IPS DF 4.7 (cell line): Measurements from ENCODE around the gene IBA57.

Source experiments
- DNase-seq: peaks from one replicate; pipeline ENCODE4 v3.0.0-alpha.2; 2013; ENCODE audit warnings: low spot score; ENCODE audit errors: extremely low read depth

The IBA57 gene

DNA sequence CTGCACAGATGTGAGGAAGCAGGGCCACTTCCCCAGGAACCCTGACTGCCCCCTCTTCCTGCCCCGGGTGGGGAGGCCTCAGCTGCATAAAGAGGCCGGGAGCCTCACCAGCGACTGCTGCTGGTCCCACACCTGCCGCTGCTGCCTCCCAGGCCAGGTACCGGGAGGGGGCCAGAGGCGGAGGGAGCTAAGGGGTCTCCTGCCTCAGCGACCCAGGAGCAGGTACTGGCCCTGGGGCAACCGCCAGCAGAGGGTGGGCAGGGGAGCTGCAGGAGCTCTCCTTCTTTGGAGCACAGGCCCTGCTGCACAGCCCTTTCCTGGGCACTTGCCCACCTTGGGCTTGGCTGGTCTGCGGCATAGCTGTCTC lies 9.1 kb upstream of the IBA57 start:
- DNase-seq: no peak

DNA sequence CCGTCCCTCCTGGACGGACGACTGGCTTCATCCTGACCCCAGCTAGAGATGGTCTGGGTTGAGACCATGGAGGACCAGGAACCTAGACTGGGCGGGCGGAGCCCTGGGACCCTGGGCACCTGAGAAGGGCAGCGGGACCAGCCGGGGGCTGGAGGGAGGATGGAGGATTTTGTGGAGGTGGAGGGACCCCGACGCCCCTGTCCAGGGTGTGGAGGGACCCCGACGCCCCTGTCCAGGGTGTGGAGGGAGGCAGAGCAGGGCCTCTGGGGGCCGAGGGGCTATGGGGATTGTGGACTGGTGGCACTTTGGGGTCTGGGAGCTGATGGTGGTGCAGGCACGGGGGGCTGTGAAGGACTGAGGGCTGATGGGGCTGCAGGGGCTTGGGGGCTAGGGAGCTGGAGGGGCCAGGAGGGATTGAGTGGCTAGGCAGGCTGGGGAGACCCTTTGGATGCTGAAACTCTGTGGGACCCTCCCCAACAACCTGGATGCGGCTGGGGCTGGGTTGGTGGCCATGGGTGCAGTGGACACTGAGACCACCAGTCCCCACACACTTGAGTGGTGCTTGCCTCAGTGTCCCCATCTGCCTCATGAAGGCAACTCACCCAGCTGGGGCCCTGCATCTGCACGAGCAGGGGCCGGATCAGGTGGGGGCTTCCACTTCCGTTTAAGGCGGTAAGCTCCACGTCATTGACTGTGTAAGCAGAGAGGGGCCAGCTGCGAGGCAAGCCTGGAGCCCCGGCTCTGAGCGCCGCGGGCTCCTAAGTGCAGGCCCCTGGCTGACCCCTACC lies 8.5 kb upstream of the IBA57 start:
- no peak for DNase-seq

GRCh38 chr1:228157729-228158126 lies 7.9 kb upstream of the IBA57 start:
- no peak for DNase-seq

GRCh38 chr1:228158151-228159007 lies 7.2 kb upstream of the IBA57 start:
- DNase-seq: no peak

DNA sequence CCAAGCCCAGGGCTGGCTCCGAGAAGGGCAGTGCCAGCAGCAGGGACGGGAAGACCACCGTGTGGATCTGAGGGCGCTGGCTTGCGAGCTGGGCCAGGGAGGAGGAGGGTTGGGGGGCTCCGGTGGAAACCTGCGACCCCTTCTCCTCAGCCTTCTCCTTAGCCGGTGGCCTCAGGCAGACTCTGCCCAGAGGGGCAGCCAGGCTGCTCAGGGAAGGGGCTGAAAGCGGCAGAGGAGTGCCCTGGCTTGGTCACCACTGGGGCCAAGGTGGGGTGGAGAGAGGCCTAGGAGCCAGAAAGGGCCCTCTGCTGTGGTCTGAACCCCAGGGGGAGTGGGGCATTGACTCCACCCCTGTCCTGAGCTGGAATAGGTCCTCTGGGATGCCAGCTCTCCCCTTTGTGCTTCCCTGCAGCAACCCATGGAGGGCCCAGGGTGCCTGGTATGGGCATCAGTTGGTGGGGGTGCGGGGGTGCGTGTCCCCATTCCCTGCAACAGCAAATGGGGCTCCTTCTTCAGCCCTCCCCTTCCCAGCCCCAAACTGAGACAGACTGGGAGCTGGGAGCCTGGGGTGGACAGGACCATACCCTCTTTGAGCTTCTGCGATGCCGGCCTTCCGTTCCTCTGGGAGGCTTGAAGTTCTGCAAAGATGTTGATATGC lies 6.5 kb upstream of the IBA57 start:
- no peak for DNase-seq

- no peak for DNase-seq
Observed at GRCh38 chr1:228160201-228160761, 5.3 kb upstream of the IBA57 start.

GRCh38 chr1:228161362-228161761 lies 4.2 kb upstream of the IBA57 start:
- no peak for DNase-seq

- no peak for DNase-seq
Observed at GRCh38 chr1:228161866-228162265, 3.7 kb upstream of the IBA57 start.

DNA sequence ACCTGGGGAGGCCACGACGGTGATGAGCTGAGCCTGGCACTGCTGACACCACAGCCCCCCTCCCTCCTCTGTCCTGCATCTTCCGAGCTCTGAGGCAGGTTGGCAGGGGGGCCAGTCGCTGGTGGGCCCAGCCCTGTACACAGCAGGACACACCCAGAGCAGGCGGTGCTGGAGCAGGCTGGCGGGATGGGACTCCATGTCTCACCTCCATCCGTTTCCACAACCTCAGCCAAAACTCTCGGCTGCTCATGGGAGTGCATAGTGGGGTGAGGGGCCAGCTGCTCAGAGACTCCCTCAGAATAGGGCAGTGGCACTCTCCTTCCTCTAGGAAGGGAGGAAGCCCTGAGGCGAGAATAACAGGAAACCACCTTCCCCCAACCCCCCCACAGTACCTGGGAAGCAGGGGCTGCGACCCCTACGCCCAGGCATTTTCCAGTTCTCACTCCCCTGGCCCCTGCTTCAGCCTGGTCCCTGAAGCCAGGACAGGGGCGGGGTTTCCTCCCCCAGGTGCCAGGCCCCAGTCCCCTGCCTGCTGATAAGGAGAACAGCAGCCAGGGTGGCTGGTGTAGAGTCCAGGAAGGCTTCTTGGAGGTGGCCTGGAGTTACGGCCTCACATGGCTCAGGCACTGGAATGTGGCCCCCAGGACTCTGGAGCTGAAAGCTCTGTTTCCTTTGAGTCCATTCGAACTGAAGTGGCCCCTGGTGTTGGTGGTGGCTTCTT lies 3.2 kb upstream of the IBA57 start:
- DNase-seq: no peak

DNA sequence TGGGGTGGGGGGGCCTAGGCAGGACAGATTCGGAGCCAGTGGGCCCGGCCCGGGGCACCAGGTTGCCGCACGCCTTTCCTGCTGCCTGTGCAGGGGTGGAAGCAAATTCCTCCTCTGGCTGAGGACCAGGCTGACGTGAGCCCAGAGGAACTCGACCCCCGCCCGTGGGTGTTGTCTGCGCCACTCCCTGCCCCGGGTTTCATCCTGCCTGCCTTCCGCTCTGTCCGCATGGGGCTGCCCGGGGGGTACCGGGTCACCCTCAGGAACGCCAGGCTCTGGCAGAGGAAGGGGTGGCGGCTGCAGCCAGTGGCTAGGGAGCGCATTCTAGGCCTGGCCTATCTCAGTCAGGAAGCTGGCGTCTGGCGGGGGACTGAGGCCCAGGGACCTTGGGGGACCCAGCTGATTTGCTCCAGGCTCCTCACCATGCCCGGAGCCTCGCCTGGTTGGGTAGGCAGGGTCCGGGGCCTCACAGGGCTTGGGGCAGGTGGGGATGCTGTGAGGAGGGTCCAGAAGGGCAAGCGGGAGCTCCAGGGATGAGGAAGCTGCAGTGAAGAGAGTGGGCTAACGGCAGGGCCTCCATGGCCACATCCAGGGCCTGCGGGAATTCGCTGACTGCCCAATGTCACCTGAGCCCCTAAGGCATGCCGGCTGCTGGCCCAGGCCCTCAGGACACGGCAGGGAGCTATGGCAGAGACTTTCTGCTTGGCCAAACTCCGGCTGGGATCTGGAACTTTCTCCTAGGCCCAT lies 2.4 kb upstream of the IBA57 start:
- no peak for DNase-seq

GRCh38 chr1:228163776-228164519 lies 1.7 kb upstream of the IBA57 start:
- DNase-seq: no peak

- no peak for DNase-seq
Observed at GRCh38 chr1:228164561-228165371, 838 bp upstream of the IBA57 start.

GRCh38 chr1:228166170-228166936 lies 749 bp downstream of the IBA57 start:
- DNase-seq: no peak

- DNase-seq: no peak
Observed at GRCh38 chr1:228168563-228169270, 3.1 kb downstream of the IBA57 start.

DNA sequence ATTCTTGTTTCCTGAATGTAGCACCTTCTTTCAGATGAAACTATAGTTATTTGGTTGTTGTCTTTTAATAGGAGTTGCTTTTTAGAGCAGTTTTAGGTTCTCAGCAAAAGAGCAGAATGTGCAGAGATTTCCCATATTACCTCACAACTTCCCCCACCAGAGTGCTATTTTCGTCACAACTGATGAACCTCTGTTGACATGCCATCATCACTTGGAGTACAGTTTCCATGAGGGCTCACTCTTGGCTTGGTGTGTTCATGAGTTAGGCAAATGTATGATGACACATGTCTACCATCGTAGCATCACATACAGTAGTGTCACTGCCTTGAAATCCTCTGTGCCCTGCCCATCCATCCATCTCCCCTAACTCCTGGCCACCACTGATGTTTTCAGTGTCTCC lies 3.7 kb downstream of the IBA57 start:
- DNase-seq: no peak

- no peak for DNase-seq
Observed at GRCh38 chr1:228170666-228171065, 5.1 kb downstream of the IBA57 start.

GRCh38 chr1:228171221-228171891 lies 5.8 kb downstream of the IBA57 start:
- no peak for DNase-seq
